Hepatocyte (in vitro differentiated cells): ENCODE measurements around the gene RAPGEF5. TPM values are rescaled to one million over a fixed set of nuclear protein-coding genes. Genes with fewer than 3 reads are reported as not detected.

Experiments used
- DNase-seq: peaks from one replicate; pipeline ENCODE4 v3.0.0-alpha.2; 2016; ENCODE audit warnings: low spot score
- H2AFZ ChIP-seq: fragments of 200-600 bp; sonication (generic); 2 replicates; pipeline ENCODE4 v1.6.0; 2016; ENCODE audit warnings: antibody characterized with exemption, mild to moderate bottlenecking
- H3K27ac ChIP-seq: fragments of 200-600 bp; sonication (generic); 2 replicates; pipeline ENCODE4 v1.5.1; 2016; ENCODE audit warnings: mild to moderate bottlenecking
- H3K27me3 ChIP-seq: fragments of 200-600 bp; sonication (generic); 2 replicates; pipeline ENCODE4 v1.6.1; 2016
- H3K36me3 ChIP-seq: fragments of 200-600 bp; sonication (generic); replicated peaks from 2 replicates; pipeline ENCODE4 v1.5.1; 2016; ENCODE audit warnings: low read depth; ENCODE audit not compliant: insufficient read depth
- H3K4me1 ChIP-seq: fragments of 200-600 bp; sonication (generic); 2 replicates; pipeline ENCODE4 v1.5.1; 2016; ENCODE audit warnings: mild to moderate bottlenecking, moderate library complexity; ENCODE audit not compliant: insufficient read depth
- H3K4me2 ChIP-seq: fragments of 200-600 bp; sonication (generic); 2 replicates; pipeline ENCODE4 v1.6.0; 2016
- H3K4me3 ChIP-seq: fragments of 200-600 bp; sonication (generic); 2 replicates; pipeline ENCODE4 v1.5.1; 2016; ENCODE audit warnings: mild to moderate bottlenecking
- H3K79me2 ChIP-seq: fragments of 200-600 bp; sonication (generic); 2 replicates; pipeline ENCODE4 v1.6.0; 2017; ENCODE audit warnings: mild to moderate bottlenecking
- H3K9me2 ChIP-seq: fragments of 200-600 bp; sonication (generic); replicated peaks from 2 replicates; pipeline ENCODE4 v1.6.0; 2017; ENCODE audit warnings: mild to moderate bottlenecking; ENCODE audit not compliant: insufficient read depth
- H3K9me3 ChIP-seq: fragments of 200-600 bp; sonication (generic); 2 replicates; pipeline ENCODE4 v1.5.1; 2016; ENCODE audit warnings: low read depth, mild to moderate bottlenecking
- H4K20me1 ChIP-seq: fragments of 200-600 bp; sonication (generic); 2 replicates; pipeline ENCODE4 v1.6.0; 2016; ENCODE audit warnings: mild to moderate bottlenecking; ENCODE audit not compliant: insufficient read depth, poor library complexity, severe bottlenecking
- EZH2 ChIP-seq: fragments of 200-600 bp; sonication (generic); IDR thresholded peaks from 2 replicates; pipeline ENCODE4 v1.6.1; 2016; ENCODE audit warnings: antibody characterized with exemption, mild to moderate bottlenecking, borderline replicate concordance
- EZH2phosphoT487 ChIP-seq: fragments of 200-600 bp; sonication (generic); IDR thresholded peaks from one replicate; pipeline ENCODE4 v1.6.1; 2018; ENCODE audit warnings: antibody characterized with exemption, mild to moderate bottlenecking, low read depth, moderate library complexity; ENCODE audit not compliant: unreplicated experiment, severe bottlenecking
- WGBS: methylation state at CpG from one replicate; pipeline ENCODE4 v1.1.6; 2016; ENCODE audit warnings: low lambda C conversion rate; ENCODE audit errors: missing lambda C conversion rate; 5-methylcytosine and 5-hydroxymethylcytosine counted together
- polyA plus RNA-seq: library from polyadenylated mRNA; unstranded; fragments of >200 nt; fragmentation: Nextera tagmentation; extraction: Ambion mirVana; gene quantifications from 2 replicates; pipeline ENCODE4 v1.2.1, GENCODE V29; 2016
- total RNA-seq: library from RNA; depleted of rRNA; stranded (reverse); fragments of >200 nt; gene quantifications from 2 replicates; pipeline ENCODE4 v1.2.3, GENCODE V29; 2014
- TF ChIP-seq, protein P1 (sequence below): fragments of 200-600 bp; sonication (generic); IDR thresholded peaks from 2 replicates; pipeline ENCODE4 v1.5.1; 2016; ENCODE audit warnings: antibody characterized with exemption, mild to moderate bottlenecking; ENCODE audit not compliant: poor library complexity

The RAPGEF5 gene
- total and polyA plus RNA-seq, 2 experiments from 2014 or later, result 5.2 to 14.5 TPM

DNA sequence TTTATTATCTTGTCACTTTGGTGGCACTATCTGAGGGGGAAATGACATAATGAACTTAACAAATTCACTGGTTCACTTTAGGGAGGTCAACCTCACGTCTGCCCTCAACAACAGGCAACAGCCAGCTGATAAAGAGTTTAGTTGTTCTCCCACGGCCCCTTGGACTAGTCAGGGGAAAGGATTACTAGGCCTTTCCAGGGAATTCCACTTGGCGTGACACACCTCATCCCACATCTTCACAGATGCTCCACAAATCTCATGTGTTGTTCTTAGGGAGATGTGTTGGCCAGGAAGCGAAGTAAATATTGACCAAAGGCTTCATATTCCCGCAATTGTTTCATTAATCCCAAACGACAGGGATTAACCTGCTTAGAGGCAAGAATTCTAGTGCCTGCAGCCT is 227.8 kb downstream of the RAPGEF5 start:
- no peaks in the 10 kb centered on the region for H3K36me3 ChIP-seq
- TF ChIP-seq, protein P1, sequence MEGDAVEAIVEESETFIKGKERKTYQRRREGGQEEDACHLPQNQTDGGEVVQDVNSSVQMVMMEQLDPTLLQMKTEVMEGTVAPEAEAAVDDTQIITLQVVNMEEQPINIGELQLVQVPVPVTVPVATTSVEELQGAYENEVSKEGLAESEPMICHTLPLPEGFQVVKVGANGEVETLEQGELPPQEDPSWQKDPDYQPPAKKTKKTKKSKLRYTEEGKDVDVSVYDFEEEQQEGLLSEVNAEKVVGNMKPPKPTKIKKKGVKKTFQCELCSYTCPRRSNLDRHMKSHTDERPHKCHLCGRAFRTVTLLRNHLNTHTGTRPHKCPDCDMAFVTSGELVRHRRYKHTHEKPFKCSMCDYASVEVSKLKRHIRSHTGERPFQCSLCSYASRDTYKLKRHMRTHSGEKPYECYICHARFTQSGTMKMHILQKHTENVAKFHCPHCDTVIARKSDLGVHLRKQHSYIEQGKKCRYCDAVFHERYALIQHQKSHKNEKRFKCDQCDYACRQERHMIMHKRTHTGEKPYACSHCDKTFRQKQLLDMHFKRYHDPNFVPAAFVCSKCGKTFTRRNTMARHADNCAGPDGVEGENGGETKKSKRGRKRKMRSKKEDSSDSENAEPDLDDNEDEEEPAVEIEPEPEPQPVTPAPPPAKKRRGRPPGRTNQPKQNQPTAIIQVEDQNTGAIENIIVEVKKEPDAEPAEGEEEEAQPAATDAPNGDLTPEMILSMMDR, result no peak
- no peak for TF ChIP-seq EZH2phosphoT487
- TF ChIP-seq EZH2, result no peak
- 59% methylated on average over 6 of the region's 6 CpGs for WGBS
- no peaks in the 10 kb centered on the region for H3K9me2 ChIP-seq
- H3K79me2 ChIP-seq, result no peaks in the 10 kb centered on the region
- no peaks in the 10 kb centered on the region for H3K27me3 ChIP-seq
- no peak for DNase-seq
- no peak overlapping the region for H3K4me2 ChIP-seq
- no peak overlapping the region for H3K27ac ChIP-seq
- H4K20me1 ChIP-seq, result no peaks in the 10 kb centered on the region
- no peaks in the 10 kb centered on the region for H3K4me1 ChIP-seq
- H3K4me3 ChIP-seq, result no peak overlapping the region
- no peak overlapping the region for H2AFZ ChIP-seq
- no peaks in the 10 kb centered on the region for H3K9me3 ChIP-seq

DNA sequence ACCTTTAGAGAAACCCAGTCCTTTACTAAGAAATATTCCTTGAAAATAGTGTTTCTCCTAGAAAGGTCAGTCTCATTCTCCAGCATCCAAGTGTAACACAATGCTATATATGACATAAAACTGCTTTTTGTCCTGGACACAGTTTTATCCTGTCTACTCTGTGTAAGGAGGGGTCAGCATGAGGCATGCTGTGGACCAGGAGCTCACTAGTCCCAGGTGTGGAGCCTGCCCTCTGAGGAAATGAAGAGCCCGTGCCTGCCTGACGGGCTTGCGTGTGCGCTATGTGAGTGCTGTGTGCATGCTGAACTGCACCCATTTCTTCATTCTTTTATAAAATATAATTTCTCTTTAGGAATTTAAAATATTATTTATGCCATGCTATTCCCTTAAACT is 228.4 kb downstream of the RAPGEF5 start:
- Histone ChIP-seq H3K9me3 (no peaks in the 10 kb centered on the region), H3K79me2 (no peaks in the 10 kb centered on the region), H3K27ac (no peak overlapping the region), H3K4me1 (no peaks in the 10 kb centered on the region), H3K4me2 (no peak overlapping the region), H3K27me3 (no peaks in the 10 kb centered on the region), H4K20me1 (no peaks in the 10 kb centered on the region), H3K36me3 (no peaks in the 10 kb centered on the region), H3K4me3 (no peak overlapping the region), H2AFZ (no peak overlapping the region), H3K9me2 (no peaks in the 10 kb centered on the region)
- 95% methylated on average over 4 of the region's 4 CpGs for WGBS
- DNase-seq, result no peak
- TF ChIP-seq, protein P1, result no peak
- TF ChIP-seq EZH2 (no peak), EZH2phosphoT487 (no peak)

DNA sequence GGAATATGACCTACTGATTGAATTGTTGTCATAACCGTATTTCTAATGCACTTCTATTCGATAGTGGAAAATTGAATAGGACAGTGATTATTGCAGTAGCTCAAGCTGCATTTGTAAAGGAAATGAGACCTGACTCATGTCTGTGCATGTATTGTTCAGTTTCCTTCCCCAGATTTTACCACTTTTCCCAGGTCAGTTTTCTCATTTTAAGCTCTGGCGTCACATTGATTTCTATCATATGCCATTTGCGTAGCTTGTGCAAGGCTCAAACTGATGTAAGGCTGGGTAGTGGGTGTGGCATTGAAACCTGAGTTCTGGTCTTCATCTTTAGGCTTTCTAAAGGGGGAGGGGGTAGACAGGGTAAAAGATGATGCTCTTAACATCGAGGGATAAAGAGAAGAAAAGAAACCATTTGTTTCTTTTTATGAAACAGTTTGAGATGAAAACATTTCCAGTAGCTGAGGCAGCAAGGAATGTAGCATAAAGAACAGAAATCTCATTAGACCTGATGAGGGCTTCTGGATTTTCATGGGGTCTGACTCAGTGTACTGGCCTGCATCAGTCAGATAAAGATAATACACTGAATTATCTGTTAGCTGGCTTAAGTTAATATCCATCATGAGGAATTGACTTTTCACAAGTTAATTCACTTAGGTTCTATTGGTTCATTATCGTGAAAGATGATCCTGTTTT is 229.0 kb downstream of the RAPGEF5 start:
- H3K9me2 ChIP-seq, result no peaks in the 10 kb centered on the region
- H3K4me3 ChIP-seq, result no peak overlapping the region
- H3K27ac ChIP-seq, result no peak overlapping the region
- no peaks in the 10 kb centered on the region for H3K27me3 ChIP-seq
- H2AFZ ChIP-seq, result no peak overlapping the region
- no peak overlapping the region for H3K4me2 ChIP-seq
- H3K9me3 ChIP-seq, result no peaks in the 10 kb centered on the region
- no peak for TF ChIP-seq EZH2phosphoT487
- no peaks in the 10 kb centered on the region for H3K4me1 ChIP-seq
- no peaks in the 10 kb centered on the region for H4K20me1 ChIP-seq
- no peak for DNase-seq
- 79% methylated on average over 6 of the region's 6 CpGs for WGBS
- no peaks in the 10 kb centered on the region for H3K79me2 ChIP-seq
- H3K36me3 ChIP-seq, result no peaks in the 10 kb centered on the region

DNA sequence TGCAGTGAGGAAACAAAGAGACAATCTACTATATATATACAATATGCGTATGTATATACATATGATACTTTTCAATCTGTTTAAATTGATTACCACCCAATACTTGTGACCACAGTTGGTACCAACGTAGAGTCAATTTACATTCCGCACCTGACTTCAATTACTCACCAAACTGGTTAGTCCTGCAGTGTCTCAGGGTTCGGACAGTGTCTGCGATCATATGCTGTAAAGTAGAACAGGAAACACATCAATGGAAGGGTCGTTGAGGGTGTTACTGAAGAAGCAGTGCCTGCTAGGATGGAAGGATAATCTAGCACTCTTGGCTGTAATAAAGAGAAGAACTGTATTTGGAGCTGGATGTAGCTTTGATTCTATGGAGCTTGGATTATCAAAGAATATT is 231.5 kb downstream of the RAPGEF5 start:
- no peaks in the 10 kb centered on the region for H3K36me3 ChIP-seq
- TF ChIP-seq EZH2phosphoT487 (no peak), EZH2 (no peak)
- TF ChIP-seq, protein P1, result no peak

More for the DNA sequence above, 231.5 kb downstream of the RAPGEF5 start:
- no peaks in the 10 kb centered on the region for H3K9me2 ChIP-seq
- 69% methylated on average over 6 of the region's 6 CpGs for WGBS
- H3K27me3 ChIP-seq, result no peaks in the 10 kb centered on the region
- no peaks in the 10 kb centered on the region for H3K79me2 ChIP-seq
- no peaks in the 10 kb centered on the region for H3K9me3 ChIP-seq
- no peak overlapping the region for H2AFZ ChIP-seq
- DNase-seq, result no peak
- H3K4me3 ChIP-seq, result no peak overlapping the region
- H4K20me1 ChIP-seq, result no peaks in the 10 kb centered on the region
- no peaks in the 10 kb centered on the region for H3K4me1 ChIP-seq
- H3K27ac ChIP-seq, result no peak overlapping the region
- no peak overlapping the region for H3K4me2 ChIP-seq
